Liver (tissue), 9 donors: Measurements from ENCODE around the gene ERICH2. TPM values are rescaled to one million over a fixed set of nuclear protein-coding genes. Genes with fewer than 3 reads are reported as not detected.

Experiments
- DNase-seq: peaks from one replicate; pipeline ENCODE4 v3.0.0-alpha.2; 2017; ENCODE audit warnings: low spot score
- H3K27ac ChIP-seq, 2 donors: one replicate each; pipeline ENCODE4 v1.7.0; 2013; ENCODE audit warnings: inconsistent platforms in 2 of 2, low read length in 2 of 2, control low read depth in 1 of 2, low read depth in 1 of 2, mild to moderate bottlenecking in 1 of 2
- H3K27me3 ChIP-seq, 4 donors: one replicate each; pipeline versions ENCODE4 v1.6.1 to v1.7.0; 2013; ENCODE audit warnings: low read length in 3 of 4, inconsistent platforms in 1 of 4, mild to moderate bottlenecking in 1 of 4, moderate library complexity in 1 of 4; ENCODE audit not compliant: control insufficient read depth in 4 of 4, insufficient read depth in 4 of 4
- H3K36me3 ChIP-seq, 4 donors: one replicate each; pipeline versions ENCODE4 v1.6.1 to v1.7.0; 2013; ENCODE audit warnings: low read length in 3 of 4, mild to moderate bottlenecking in 3 of 4, low read depth in 1 of 4, moderate library complexity in 1 of 4; ENCODE audit not compliant: control insufficient read depth in 4 of 4, insufficient read depth in 3 of 4
- H3K4me1 ChIP-seq, 4 donors: one replicate each; pipeline versions ENCODE4 v1.6.1 to v1.7.0; 2013; ENCODE audit warnings: low read length in 3 of 4, mild to moderate bottlenecking in 3 of 4, moderate library complexity in 1 of 4; ENCODE audit not compliant: control insufficient read depth in 4 of 4, insufficient read depth in 4 of 4
- H3K4me3 ChIP-seq, 3 donors: one replicate each; pipeline versions ENCODE4 v1.6.1 to v1.7.0; 2013; ENCODE audit warnings: low read length in 3 of 3, control low read depth in 1 of 3, low read depth in 1 of 3, mild to moderate bottlenecking in 1 of 3
- H3K9ac ChIP-seq, 2 donors: one replicate each; pipeline ENCODE4 v1.7.0; 2013; ENCODE audit warnings: low read length in 2 of 2, mild to moderate bottlenecking in 2 of 2, moderate library complexity in 2 of 2, control low read depth in 1 of 2, low read depth in 1 of 2
- H3K9me3 ChIP-seq, 4 donors: one replicate each; pipeline versions ENCODE4 v1.6.1 to v1.7.0; 2013; ENCODE audit warnings: low read length in 3 of 4; ENCODE audit not compliant: control insufficient read depth in 4 of 4
- FOXA2 ChIP-seq: IDR thresholded peaks from 2 replicates; pipeline ENCODE4 v1.6.1; 2016; ENCODE audit warnings: antibody characterized with exemption
- GABPA ChIP-seq, 2 donors: IDR thresholded peaks in 1 of 2; conservative IDR thresholded peaks in 1 of 2; 2 replicates each; pipeline ENCODE4 v1.6.1; 2016; ENCODE audit warnings: antibody characterized with exemption in 2 of 2, mild to moderate bottlenecking in 1 of 2, moderate library complexity in 1 of 2
- HNF4A ChIP-seq, 2 donors: conservative IDR thresholded peaks; 2 replicates each; pipeline ENCODE4 v1.6.1; 2016; ENCODE audit warnings: antibody characterized with exemption in 2 of 2, mild to moderate bottlenecking in 2 of 2
- HNF4G ChIP-seq: IDR thresholded peaks from 2 replicates; pipeline ENCODE4 v1.6.1; 2016; ENCODE audit warnings: antibody characterized with exemption
- NR2F2 ChIP-seq: IDR thresholded peaks from 2 replicates; pipeline ENCODE4 v1.6.1; 2016; ENCODE audit warnings: antibody characterized with exemption
- RAD21 ChIP-seq, 2 donors: IDR thresholded peaks; 2 replicates each; pipeline ENCODE4 v1.6.1; 2016; ENCODE audit warnings: antibody characterized with exemption in 2 of 2, mild to moderate bottlenecking in 2 of 2
- SP1 ChIP-seq: IDR thresholded peaks from 2 replicates; pipeline ENCODE4 v1.6.1; 2018; ENCODE audit warnings: antibody characterized with exemption, mild to moderate bottlenecking
- YY1 ChIP-seq: IDR thresholded peaks from 2 replicates; pipeline ENCODE4 v1.6.1; 2016; ENCODE audit warnings: antibody characterized with exemption, mild to moderate bottlenecking
- WGBS: extraction: QIAGEN DNeasy Blood & Tissue Kit; methylation state at CpG from one replicate; pipeline ENCODE4 v1.1.7; 2013; 5-methylcytosine and 5-hydroxymethylcytosine counted together
- polyA plus RNA-seq, 2 donors: library from polyadenylated mRNA; stranded (reverse) in 1 of 2; unstranded in 1 of 2; fragments of 200-250 nt in 1 of 2; fragments of >200 nt in 1 of 2; fragmentation: Nextera tagmentation in 1 of 2; extraction: Ambion mirVana in 1 of 2; gene quantifications; one replicate each; pipeline versions ENCODE4 v1.2.1 to v1.2.3, GENCODE V29; 2013 to 2015
- total RNA-seq, 2 donors: library from RNA; depleted of rRNA; stranded (reverse); fragments of >200 nt; gene quantifications; one replicate each; pipeline ENCODE4 v1.2.3, GENCODE V29; 2014
- TF ChIP-seq, protein P1 (sequence below): fragments of 150-350 bp; IDR thresholded peaks from 2 replicates; pipeline ENCODE4 v1.5.1; 2017; ENCODE audit warnings: improper control_type of control experiment, low read depth, low read length; ENCODE audit not compliant: missing input control
- TF ChIP-seq, protein P2 (sequence below): IDR thresholded peaks from 2 replicates; pipeline ENCODE4 v1.6.1; 2016; ENCODE audit warnings: antibody characterized with exemption
- TF ChIP-seq, protein P3 (sequence below): IDR thresholded peaks from 2 replicates; pipeline ENCODE4 v1.6.1; 2016; ENCODE audit warnings: antibody characterized with exemption
- donor health status: healthy.
- donor health status: healthy.
- donor health status: healthy.
- donor health status: healthy.
- donor health status: healthy.

The ERICH2 gene
- total and polyA plus RNA-seq, 4 donors: 0.39 to 3.0 (median 0.42) TPM; not detected in 1

DNA sequence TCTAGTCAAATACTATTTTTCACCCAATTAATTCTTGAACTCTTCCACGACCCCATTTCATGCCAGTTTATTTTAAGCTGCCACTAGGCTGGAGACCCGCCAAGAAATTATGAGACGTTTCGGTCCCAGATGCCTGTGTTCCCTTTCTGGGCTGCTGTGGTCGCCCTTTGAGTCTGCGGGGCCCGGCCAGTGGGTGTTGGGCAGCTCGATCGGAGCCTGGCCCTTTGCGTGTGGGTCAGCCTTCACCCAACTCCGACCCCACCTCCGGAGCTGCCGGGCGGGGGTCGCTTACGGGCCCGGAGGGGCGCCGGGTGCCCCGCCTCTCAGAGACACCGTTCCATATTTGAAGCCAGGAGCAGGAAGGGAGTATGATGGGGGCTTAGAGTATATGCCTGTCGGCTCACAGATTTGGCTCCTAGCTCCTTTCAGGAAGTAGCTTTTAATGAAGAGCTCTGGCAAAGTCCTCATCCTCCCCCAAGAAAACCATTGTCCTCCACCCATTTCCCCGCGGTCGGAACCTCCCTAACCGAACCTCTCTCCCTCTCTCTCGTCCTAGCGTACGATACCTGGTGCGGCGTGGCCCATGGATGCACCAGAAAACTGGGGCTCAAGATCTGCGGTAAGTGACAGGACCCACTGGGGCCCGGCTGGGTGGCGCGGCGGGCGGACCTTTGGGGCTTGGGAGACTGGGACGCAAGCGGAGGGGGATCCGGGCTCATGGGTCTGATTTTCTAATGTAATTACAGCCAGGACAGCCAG lies 51.5 kb downstream of the ERICH2 start:
- peaks cover 21 to 60% (median 56%) of the 10 kb centered on the region in 4 donors for H3K4me1 ChIP-seq
- no peak for DNase-seq
- TF ChIP-seq GABPA (IDR thresholded peaks at IDR 0.05 in 1 of 2, conservative IDR thresholded peaks at IDR 0.05 in 1 of 2) (no peak), HNF4G (no peak), FOXA2 (no peak), SP1 (no peak), RAD21 (IDR thresholded peaks at IDR 0.05) (no peak)
- TF ChIP-seq, protein P1, sequence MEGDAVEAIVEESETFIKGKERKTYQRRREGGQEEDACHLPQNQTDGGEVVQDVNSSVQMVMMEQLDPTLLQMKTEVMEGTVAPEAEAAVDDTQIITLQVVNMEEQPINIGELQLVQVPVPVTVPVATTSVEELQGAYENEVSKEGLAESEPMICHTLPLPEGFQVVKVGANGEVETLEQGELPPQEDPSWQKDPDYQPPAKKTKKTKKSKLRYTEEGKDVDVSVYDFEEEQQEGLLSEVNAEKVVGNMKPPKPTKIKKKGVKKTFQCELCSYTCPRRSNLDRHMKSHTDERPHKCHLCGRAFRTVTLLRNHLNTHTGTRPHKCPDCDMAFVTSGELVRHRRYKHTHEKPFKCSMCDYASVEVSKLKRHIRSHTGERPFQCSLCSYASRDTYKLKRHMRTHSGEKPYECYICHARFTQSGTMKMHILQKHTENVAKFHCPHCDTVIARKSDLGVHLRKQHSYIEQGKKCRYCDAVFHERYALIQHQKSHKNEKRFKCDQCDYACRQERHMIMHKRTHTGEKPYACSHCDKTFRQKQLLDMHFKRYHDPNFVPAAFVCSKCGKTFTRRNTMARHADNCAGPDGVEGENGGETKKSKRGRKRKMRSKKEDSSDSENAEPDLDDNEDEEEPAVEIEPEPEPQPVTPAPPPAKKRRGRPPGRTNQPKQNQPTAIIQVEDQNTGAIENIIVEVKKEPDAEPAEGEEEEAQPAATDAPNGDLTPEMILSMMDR: no peak
- no peak overlapping the region for H3K9ac ChIP-seq
- 22% methylated on average over 40 of the region's 40 CpGs for WGBS
- no peak overlapping the region for H3K27ac ChIP-seq
- H3K27me3 ChIP-seq: peaks cover 0 to 35% (median 18%) of the 10 kb centered on the region in 4 donors
- H3K4me3 ChIP-seq: no peak overlapping the region
- H3K9me3 ChIP-seq: no peaks in the 10 kb centered on the region
- no peaks in the 10 kb centered on the region for H3K36me3 ChIP-seq

DNA sequence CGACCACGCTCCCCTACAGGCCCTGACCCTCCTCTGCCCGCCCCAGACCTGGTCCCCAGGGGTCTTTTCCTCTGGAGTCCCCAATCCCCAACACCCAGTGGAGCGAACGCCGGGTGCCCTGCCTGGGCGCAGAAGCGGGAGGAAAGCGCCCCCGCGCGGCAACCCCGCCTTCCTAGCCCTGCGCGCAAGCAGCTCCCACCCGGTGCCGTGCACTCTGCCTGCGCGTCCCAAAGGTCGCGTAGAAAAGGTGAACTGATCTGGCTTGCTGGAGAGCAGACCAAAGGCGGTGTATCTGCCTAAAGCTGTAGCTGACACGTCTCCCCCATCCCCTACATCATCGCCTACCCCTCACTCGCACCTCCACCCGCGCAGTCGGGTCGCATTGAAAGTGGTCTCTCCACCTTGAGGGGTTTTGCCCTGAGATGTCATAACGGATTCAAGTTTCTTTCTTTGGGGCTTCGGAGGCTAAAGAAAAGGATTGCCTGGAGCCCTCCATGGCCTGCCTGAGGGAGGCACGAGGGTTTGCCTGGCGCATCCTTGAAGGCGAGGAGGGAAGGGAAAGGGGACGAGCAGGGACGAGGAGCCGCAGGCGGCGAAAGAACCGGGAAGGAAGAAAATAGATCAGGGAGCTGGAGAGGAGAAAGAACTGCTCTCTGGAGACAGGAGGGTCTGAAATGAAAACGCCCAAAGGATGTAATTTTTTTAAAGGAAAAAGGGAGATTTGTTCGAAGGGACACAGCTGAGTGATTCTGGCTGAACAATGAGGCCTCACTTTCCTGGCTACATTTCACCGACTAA lies 52.3 kb downstream of the ERICH2 start:
- H3K9me3 ChIP-seq: no peaks in the 10 kb centered on the region
- peaks cover 15 to 52% (median 50%) of the 10 kb centered on the region in 4 donors for H3K4me1 ChIP-seq
- TF ChIP-seq YY1 (no peak), HNF4A (conservative IDR thresholded peaks at IDR 0.05) (peak in 1 of 2 donors; percentile 49)
- no peak overlapping the region for H3K27ac ChIP-seq
- no peaks in the 10 kb centered on the region for H3K36me3 ChIP-seq
- H3K9ac ChIP-seq: no peak overlapping the region
- peak overlapping the region in 1 of 3 donors; percentile 30 for H3K4me3 ChIP-seq
- WGBS: 30% methylated on average over 43 of the region's 43 CpGs
- peaks cover 0 to 33% (median 18%) of the 10 kb centered on the region in 4 donors for H3K27me3 ChIP-seq
- no peak for DNase-seq

DNA sequence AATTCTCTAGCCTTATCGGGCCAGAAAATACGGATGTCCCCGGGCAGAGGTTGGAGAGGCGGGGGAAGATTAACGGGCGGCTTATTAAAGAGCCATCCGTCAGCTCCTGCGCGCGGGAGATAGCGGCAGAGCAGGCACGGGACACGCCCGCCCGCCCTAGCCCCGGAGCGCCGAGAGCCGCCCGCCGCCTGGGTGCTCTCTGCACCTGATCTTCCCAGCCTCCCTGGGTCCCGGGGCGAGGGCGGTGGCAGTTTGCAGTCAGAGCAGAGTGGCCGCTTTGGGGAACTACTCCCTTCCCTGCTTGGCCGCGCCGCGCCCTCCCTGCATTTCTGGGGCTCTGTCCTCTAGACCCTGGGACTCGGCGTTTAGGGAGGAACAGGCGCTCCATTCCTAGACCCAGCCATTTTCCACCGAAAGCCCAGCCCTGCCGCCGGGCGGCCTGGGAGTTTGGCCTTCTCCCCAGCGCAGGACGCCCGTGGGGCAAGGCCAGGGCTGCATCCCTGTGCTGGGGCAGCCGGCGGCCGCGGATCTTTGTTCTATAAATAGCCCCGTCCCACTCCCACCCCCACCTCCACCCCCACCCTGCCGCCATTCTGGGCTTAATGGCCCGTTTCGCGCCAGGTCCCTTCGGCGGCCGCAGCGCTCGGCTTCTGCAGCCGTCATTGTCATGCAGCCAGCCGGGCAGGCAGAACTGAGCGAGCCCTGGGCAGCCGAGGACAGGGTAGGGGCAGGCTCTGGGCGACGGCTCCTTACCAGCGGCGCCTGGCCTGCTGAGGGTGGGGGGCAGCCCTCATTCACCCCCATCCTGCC lies 53.1 kb downstream of the ERICH2 start:
- peaks cover 0 to 29% (median 17%) of the 10 kb centered on the region in 4 donors for H3K27me3 ChIP-seq
- no peak overlapping the region for H3K9ac ChIP-seq
- WGBS: 15% methylated on average over 61 of the region's 61 CpGs
- no peak overlapping the region for H3K27ac ChIP-seq
- H3K36me3 ChIP-seq: no peaks in the 10 kb centered on the region
- DNase-seq: peak; percentile 62
- H3K4me3 ChIP-seq: peak overlapping the region in 2 of 3 donors; percentile 29 to 30
- no peaks in the 10 kb centered on the region for H3K9me3 ChIP-seq
- TF ChIP-seq HNF4A (conservative IDR thresholded peaks at IDR 0.05): no peak
- no peak for TF ChIP-seq NR2F2
- TF ChIP-seq, protein P2, sequence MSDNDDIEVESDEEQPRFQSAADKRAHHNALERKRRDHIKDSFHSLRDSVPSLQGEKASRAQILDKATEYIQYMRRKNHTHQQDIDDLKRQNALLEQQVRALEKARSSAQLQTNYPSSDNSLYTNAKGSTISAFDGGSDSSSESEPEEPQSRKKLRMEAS: no peak
- TF ChIP-seq, protein P3, sequence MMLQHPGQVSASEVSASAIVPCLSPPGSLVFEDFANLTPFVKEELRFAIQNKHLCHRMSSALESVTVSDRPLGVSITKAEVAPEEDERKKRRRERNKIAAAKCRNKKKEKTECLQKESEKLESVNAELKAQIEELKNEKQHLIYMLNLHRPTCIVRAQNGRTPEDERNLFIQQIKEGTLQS: no peak
- no peak for TF ChIP-seq RAD21 (IDR thresholded peaks at IDR 0.05)
- H3K4me1 ChIP-seq: peaks cover 8 to 45% (median 44%) of the 10 kb centered on the region in 4 donors
